GM12892 (cell line): Measurements from ENCODE around the gene EXOC3L1.

ENCODE experiments used
- POLR2A ChIP-seq: IDR thresholded peaks from 2 replicates; pipeline ENCODE4 v1.6.1; 2011; ENCODE audit warnings: low read depth, low read length, control low read depth
- POLR2AphosphoS5 ChIP-seq: IDR thresholded peaks from 2 replicates; pipeline ENCODE4 v1.6.1; 2011; ENCODE audit warnings: low read depth, low read length, control low read depth
- TAF1 ChIP-seq: IDR thresholded peaks from 2 replicates; pipeline ENCODE4 v1.6.1; 2011; ENCODE audit warnings: low read depth, mild to moderate bottlenecking, control low read depth, low read length, borderline replicate concordance

- TF ChIP-seq POLR2AphosphoS5 (no peak), POLR2A (no peak), TAF1 (no peak)
Observed at GRCh38 chr16:67201411-67202345, 11.7 kb upstream of the EXOC3L1 start.
